ENCODE measurements around the gene MARCHF10.
"Not testable (repeated sequence)": the region's sequence is repeated elsewhere in the genome, so short reads cannot be mapped to it uniquely, and the experiment has no call there.

- not testable (repeated sequence) for TF ChIP-seq BHLHE40 (IDR thresholded peaks at IDR 0.05; ENCODE audit: borderline replicate concordance); FOXA1 (IDR thresholded peaks at IDR 0.05); TARDBP (IDR thresholded peaks at IDR 0.05); PKNOX1 (IDR thresholded peaks at IDR 0.05); FOXK2 (IDR thresholded peaks at IDR 0.05); FOXM1 (IDR thresholded peaks at IDR 0.05; ENCODE audit: borderline replicate concordance); HDGF (IDR thresholded peaks at IDR 0.05; ENCODE audit: borderline replicate concordance)
Observed at GRCh38 chr17:62831066-62831465, 23.0 kb upstream of the MARCHF10 start.
